ENCODE results near the gene IQCN.

GRCh38 chr19:18254546-18255503, 19.4 kb downstream of the IQCN start:
- TF ChIP-seq TAF1 (IDR thresholded peaks at IDR 0.05; ENCODE audit: borderline replicate concordance, insufficient read depth, low read length) (no peak), POLR2AphosphoS5 (IDR thresholded peaks at IDR 0.05; ENCODE audit: low read depth, low read length) (no peak), SIN3A (IDR thresholded peaks at IDR 0.05; ENCODE audit: borderline replicate concordance, insufficient read depth, low read length) (no peak), FOXP2 (optimal IDR thresholded peaks at IDR 0.05; ENCODE audit: borderline replicate concordance, extremely low read depth, extremely low read length, insufficient read depth) (no peak), REST (IDR thresholded peaks at IDR 0.05; ENCODE audit: insufficient read depth in 1 of 2, low read depth in 2 of 2, low read length in 2 of 2) (no peak)

Data from PFSK-1 (cell line).